ENCODE results near the gene CFL2.
"Not testable (repeated sequence)": the region's sequence is repeated elsewhere in the genome, so short reads cannot be mapped to it uniquely, and the experiment has no call there.

Gene CFL2

DNA sequence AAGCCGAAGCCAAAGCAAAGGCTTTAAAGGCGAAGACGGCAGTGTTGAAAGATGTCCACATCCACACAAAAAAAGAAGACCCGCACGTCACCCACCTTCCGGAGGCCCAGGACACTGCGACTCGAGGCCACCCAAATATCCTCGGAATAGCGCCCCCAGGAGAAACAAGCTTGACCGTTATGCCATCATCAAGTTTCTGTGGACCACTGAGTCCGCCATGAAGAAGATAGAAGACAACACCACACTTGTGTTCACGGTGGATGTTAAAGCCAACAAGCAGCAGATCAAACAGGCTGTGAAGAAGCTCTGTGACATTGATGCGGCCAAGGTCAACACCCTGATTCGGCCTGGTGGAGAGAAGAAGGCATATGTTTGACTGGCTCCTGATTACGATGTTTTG is 20.2 kb downstream of the CFL2 start:
- H3K36me3 Mint-ChIP-seq (ENCODE audit: low read depth) = not testable (repeated sequence)

DNA sequence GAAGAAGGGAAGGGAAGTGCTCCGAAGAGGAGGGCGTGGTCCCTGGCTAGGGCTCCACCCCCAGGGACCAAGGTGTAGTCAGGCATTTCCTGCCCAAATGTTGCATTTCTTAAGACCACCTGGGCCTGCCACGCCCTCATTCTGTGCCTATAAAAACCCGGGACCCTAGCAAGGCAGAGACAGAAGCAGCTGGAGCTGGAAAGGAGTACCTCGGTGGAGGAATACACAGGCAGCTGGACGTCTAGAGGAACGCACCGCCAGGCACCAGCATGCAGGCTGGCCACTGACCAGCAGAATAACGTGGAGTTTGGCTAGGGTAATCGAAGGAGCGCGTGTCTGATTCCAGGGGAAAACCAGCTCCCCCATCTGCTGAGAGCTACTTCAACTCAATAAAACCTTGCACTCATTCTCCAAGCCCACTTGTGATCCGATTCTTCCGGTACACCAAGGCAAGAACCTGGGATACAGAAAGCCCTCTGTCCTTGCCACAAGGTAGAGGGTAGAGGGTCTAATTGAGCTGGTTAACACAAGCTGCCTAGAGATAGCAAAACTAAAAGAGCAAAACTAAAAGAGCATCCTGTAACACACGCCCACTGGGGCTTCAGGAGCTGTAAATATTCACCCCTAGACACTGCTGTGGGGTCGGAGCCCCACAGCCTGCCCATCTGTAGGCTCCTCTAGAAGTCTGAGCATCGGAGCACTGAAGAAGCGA is 21.0 kb downstream of the CFL2 start:
- Mint-ChIP-seq H3K27ac (no peak overlapping the region), H3K27me3 (ENCODE audit: low read depth) (peaks cover 9% of the 10 kb centered on the region), H3K4me1 (ENCODE audit: low read depth) (peaks cover 13% of the 10 kb centered on the region)

More for the DNA sequence above, 20.2 kb downstream of the CFL2 start:
- H3K4me1 Mint-ChIP-seq (ENCODE audit: low read depth) = peaks cover 13% of the 10 kb centered on the region
- not testable (repeated sequence) for H3K4me3 Mint-ChIP-seq; H3K27ac Mint-ChIP-seq; H3K27me3 Mint-ChIP-seq (ENCODE audit: low read depth); H3K9me3 Mint-ChIP-seq

DNA sequence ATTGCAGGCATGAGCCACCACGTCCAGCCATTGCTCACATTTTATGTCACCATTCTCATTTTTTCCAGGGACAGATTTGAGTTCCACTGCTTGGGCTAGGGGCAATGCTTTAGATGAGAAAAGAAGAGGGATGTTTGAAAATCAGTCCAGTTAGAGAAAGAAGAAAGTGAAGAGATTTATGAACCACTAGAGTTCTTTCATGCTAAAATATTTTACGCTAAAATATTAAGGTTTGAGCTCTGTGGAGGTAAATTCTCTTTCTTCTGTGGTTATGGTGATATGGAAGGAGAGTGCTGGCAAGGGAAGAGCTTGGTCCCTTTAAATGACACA is 21.5 kb downstream of the CFL2 start:
- H3K4me3 Mint-ChIP-seq = peak overlapping the region; percentile 62
- H3K36me3 Mint-ChIP-seq (ENCODE audit: low read depth) = no peaks in the 10 kb centered on the region
- peaks cover 10% of the 10 kb centered on the region for H3K27me3 Mint-ChIP-seq (ENCODE audit: low read depth)
- H3K4me1 Mint-ChIP-seq (ENCODE audit: low read depth) = peaks cover 13% of the 10 kb centered on the region
- no peaks in the 10 kb centered on the region for H3K9me3 Mint-ChIP-seq
- H3K27ac Mint-ChIP-seq = no peak overlapping the region

More for the DNA sequence above, 21.0 kb downstream of the CFL2 start:
- Mint-ChIP-seq H3K4me3 (peak overlapping the region; percentile 62), H3K9me3 (no peaks in the 10 kb centered on the region), H3K36me3 (ENCODE audit: low read depth) (no peaks in the 10 kb centered on the region)

DNA sequence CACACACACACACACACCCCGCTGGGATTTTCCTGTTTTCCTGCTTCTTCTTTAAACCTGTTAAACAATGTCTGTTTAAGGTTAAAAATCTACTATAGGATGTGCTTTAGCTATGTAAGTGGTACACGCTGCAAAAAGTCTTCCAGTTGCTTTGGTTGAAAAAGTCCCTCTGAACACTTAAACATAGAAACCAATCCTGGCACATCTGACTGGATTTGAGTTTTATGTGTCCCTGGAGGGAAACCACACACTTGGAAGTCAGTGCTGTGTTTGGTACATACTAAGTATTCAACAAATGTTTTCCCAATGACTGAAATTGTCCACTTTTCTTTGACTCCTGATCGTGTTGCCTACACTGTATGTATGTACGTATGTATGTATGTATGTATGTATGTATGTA is 22.0 kb downstream of the CFL2 start:
- Mint-ChIP-seq H3K4me3 (no peak overlapping the region), H3K9me3 (no peaks in the 10 kb centered on the region), H3K36me3 (ENCODE audit: low read depth) (no peaks in the 10 kb centered on the region), H3K4me1 (ENCODE audit: low read depth) (peaks cover 13% of the 10 kb centered on the region), H3K27ac (no peak overlapping the region), H3K27me3 (ENCODE audit: low read depth) (peaks cover 13% of the 10 kb centered on the region)

DNA sequence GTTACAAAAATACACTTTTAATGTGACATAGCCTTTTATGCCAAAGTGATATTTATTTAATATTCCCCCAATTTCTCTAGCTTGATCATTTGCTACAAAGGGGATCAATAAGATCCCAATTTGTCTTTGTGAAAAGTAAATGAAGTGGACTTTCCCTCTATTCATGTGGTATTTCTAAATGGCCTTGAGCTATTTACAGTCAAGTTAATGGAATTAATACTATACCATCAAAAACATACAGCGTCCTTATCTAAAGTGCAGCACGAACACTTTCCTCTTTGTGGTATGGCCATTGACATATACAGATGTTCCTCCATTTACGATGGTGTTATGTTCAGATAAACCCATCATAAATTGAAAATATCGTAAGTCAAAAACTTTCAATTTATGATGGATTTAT is 23.2 kb downstream of the CFL2 start:
- H3K27me3 Mint-ChIP-seq (ENCODE audit: low read depth) = peaks cover 14% of the 10 kb centered on the region
- H3K36me3 Mint-ChIP-seq (ENCODE audit: low read depth) = no peaks in the 10 kb centered on the region
- H3K4me3 Mint-ChIP-seq = no peak overlapping the region
- no peak overlapping the region for H3K27ac Mint-ChIP-seq
- H3K4me1 Mint-ChIP-seq (ENCODE audit: low read depth) = peaks cover 13% of the 10 kb centered on the region
- H3K9me3 Mint-ChIP-seq = no peaks in the 10 kb centered on the region

DNA sequence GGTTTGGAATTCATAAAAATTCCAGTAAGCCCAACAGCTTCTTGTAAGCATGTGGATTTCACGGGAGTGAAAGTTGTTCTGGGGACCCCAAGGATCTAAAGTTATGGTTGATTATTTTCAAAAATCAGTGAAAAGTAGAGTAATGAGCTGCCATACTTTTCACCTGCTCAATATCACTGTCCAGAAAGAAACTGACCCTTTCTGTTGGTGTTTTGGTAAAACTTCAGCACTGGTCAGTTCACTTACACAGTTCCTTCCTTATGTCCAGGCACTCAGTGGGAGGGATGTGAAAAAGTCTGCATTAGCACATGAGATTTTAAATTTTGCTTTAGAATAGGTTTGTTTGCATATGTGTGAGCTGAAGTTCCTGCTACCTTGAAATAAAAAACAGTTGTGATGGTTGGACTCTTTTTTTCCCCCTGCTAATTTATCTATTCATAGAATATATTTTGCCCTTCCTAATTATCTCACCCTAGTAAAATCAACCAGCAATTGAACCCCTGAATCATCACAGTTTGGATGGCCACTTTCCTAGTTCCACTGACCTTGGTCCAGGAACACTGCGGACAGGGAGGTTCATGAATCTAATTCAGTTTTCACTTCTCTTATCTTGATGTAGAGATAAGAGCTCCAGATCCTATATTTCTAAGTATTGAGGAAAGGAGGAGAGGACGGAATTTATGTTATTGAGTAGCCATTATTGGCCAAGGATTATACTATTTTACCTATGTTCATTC is 25.8 kb downstream of the CFL2 start:
- H3K27me3 Mint-ChIP-seq (ENCODE audit: low read depth) = peaks cover 21% of the 10 kb centered on the region
- H3K27ac Mint-ChIP-seq = no peak overlapping the region
- no peak overlapping the region for H3K4me3 Mint-ChIP-seq
- H3K4me1 Mint-ChIP-seq (ENCODE audit: low read depth) = peaks cover 12% of the 10 kb centered on the region
- no peaks in the 10 kb centered on the region for H3K36me3 Mint-ChIP-seq (ENCODE audit: low read depth)
- H3K9me3 Mint-ChIP-seq = no peaks in the 10 kb centered on the region

DNA sequence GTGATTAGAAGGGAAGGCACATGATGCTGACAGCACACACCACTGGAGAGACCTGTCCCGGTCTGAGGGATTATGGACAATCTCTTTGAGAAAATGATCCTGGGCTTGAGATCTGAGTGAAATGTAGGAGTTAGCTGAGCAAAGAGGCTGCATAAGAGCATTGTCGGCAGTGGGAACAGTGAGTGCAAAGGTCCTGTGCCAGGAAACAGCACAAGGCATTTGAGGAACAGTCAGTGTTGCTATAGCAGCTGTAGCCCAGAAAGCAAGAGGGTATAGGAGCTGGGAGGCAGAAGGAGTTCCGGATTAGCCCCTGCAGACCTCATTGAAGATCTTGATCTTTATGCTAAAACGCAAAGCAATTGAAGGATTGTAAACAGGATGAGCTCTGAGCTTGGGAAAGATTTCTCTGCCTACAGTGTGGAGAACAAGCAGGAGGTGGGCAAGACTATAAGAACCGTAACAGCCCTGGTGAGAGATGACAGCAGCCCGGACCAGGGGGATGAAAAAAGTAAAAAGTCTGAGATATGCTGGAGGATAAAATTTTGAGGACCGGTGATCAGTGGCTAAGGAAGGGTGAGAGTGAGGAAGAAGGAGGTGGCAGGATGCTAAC is 28.5 kb downstream of the CFL2 start:
- Mint-ChIP-seq H3K27me3 (ENCODE audit: low read depth) (peaks cover 21% of the 10 kb centered on the region), H3K4me1 (ENCODE audit: low read depth) (peaks cover 3% of the 10 kb centered on the region), H3K4me3 (no peak overlapping the region), H3K27ac (no peak overlapping the region), H3K36me3 (ENCODE audit: low read depth) (no peaks in the 10 kb centered on the region), H3K9me3 (no peaks in the 10 kb centered on the region)

DNA sequence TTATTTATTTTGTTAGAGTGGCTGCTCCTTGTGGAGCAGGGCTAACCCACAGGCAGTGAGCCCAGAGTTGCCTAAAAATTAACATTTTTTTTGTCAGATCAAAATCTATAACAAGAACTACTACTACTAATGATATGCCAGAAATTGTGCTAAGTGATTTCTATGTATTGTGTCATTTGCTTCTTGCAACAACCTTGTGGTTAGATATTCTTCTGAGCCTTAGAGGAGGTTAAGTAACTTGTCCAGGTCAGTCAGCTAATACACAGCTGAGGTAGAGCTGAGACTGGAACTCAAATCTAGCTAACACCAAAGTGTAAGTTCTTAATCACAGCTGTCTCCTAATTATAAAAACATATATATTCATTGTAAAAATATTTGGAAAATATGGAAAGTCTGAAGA is 29.8 kb downstream of the CFL2 start:
- H3K4me3 Mint-ChIP-seq = no peak overlapping the region
- peaks cover 3% of the 10 kb centered on the region for H3K4me1 Mint-ChIP-seq (ENCODE audit: low read depth)
- no peaks in the 10 kb centered on the region for H3K36me3 Mint-ChIP-seq (ENCODE audit: low read depth)
- no peaks in the 10 kb centered on the region for H3K9me3 Mint-ChIP-seq
- peaks cover 18% of the 10 kb centered on the region for H3K27me3 Mint-ChIP-seq (ENCODE audit: low read depth)
- no peak overlapping the region for H3K27ac Mint-ChIP-seq

DNA sequence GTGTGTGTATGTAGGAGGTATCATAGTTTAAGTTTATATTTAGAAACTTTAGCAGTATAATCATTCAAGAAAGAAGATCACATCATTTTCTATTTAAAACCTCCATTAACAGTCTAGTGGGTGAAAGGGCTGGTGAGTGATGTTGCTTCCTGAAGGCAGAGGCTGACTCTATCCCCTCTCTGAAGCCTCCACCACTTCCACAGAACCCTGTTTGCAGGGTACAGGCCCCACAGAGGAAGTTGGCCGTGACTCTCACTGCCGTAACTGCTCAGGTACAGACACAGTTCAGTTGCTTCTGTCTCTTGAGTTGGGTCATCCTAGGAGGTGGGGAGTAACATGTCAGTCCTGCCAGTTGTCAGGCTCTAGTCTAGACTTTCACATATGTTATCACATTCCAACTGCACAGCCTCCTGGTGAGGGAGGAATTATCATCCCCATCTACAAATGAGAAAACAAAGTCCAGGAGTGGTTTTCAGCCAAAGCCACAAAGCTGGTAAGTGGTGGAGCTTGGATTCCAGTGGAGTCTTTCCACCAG is 31.5 kb downstream of the CFL2 start:
- Mint-ChIP-seq H3K9me3 (no peaks in the 10 kb centered on the region), H3K4me3 (no peak overlapping the region), H3K4me1 (ENCODE audit: low read depth) (peaks cover 3% of the 10 kb centered on the region), H3K27me3 (ENCODE audit: low read depth) (peaks cover 11% of the 10 kb centered on the region), H3K27ac (no peak overlapping the region), H3K36me3 (ENCODE audit: low read depth) (no peaks in the 10 kb centered on the region)

DNA sequence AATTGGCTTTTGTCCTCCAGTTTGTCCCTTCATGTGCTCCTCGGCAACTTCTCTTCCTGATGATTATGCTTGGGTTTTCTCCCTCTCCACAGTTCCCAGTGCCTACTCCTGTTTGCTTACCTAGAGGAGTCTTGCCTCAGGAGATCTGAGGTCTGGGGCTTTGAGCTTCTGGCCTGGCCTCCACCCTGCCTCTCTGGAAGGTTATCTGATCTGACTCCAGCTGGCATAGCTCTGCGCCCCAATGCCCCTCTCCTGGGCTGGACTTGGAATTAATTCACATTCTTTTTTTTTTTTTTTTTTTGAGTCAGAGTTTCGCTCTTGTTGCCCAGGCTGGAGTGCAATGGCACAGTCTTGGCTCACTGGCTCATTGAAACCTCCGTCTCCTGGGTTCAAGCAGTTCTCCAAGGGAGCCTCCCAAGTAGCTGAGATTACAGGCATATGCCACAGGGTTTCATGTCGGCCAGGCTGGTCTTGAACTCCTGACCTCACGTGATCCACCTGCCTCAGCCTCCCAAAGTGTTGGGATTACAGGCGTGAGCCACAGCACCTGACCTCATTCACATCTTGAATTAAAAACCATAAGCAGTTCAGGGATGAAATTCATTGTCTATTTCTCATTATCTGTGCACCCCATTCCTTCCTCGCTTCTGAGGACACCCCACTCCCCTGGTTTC is 33.5 kb downstream of the CFL2 start:
- peaks cover 5% of the 10 kb centered on the region for H3K27me3 Mint-ChIP-seq (ENCODE audit: low read depth)
- H3K9me3 Mint-ChIP-seq = no peaks in the 10 kb centered on the region
- H3K36me3 Mint-ChIP-seq (ENCODE audit: low read depth) = no peaks in the 10 kb centered on the region
- H3K4me1 Mint-ChIP-seq (ENCODE audit: low read depth) = peaks cover 3% of the 10 kb centered on the region
- H3K4me3 Mint-ChIP-seq = no peak overlapping the region
- no peak overlapping the region for H3K27ac Mint-ChIP-seq

DNA sequence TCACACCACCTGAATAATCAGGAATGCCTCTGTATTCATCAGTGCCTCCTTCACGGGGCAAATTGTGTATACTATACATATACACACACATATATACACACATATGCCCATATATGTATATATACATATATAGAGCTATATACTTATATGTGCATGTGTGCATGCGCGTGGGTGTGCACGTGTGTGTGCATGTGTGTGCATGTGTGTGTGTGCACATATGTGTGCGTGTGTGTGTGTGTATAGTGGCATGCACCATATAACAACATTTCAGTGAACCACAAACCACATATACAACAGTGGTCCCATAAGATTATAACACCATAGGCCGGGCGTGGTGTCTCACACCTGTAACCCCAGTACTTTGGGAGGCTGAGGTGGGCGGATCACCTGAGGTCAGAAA is 35.7 kb downstream of the CFL2 start:
- no peaks in the 10 kb centered on the region for H3K9me3 Mint-ChIP-seq
- no peaks in the 10 kb centered on the region for H3K36me3 Mint-ChIP-seq (ENCODE audit: low read depth)
- H3K27me3 Mint-ChIP-seq (ENCODE audit: low read depth) = no peaks in the 10 kb centered on the region
- no peak overlapping the region for H3K4me3 Mint-ChIP-seq
- no peak overlapping the region for H3K27ac Mint-ChIP-seq
- H3K4me1 Mint-ChIP-seq (ENCODE audit: low read depth) = peaks cover 3% of the 10 kb centered on the region

DNA sequence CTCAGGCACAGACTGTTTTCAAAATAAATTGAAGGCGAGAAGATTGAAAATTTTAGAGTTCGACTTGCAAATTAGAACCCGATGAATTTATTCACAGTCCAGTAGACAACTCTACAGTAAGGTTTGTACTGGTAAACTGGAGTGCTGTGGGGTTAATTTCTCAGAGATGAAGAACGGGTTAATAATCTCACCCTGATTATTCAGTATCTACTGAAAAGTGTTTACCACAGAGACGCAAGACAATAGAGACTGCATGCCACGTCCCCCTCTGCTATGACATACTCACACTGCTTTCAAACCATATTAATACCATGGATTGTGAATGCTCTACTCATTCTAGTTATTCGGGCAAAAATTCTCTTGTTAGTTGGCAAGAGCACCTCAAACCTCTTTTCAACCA is 36.1 kb downstream of the CFL2 start:
- Mint-ChIP-seq H3K27me3 (ENCODE audit: low read depth) (no peaks in the 10 kb centered on the region), H3K36me3 (ENCODE audit: low read depth) (no peaks in the 10 kb centered on the region), H3K4me3 (no peak overlapping the region), H3K4me1 (ENCODE audit: low read depth) (peaks cover 3% of the 10 kb centered on the region), H3K9me3 (no peaks in the 10 kb centered on the region), H3K27ac (no peak overlapping the region)

DNA sequence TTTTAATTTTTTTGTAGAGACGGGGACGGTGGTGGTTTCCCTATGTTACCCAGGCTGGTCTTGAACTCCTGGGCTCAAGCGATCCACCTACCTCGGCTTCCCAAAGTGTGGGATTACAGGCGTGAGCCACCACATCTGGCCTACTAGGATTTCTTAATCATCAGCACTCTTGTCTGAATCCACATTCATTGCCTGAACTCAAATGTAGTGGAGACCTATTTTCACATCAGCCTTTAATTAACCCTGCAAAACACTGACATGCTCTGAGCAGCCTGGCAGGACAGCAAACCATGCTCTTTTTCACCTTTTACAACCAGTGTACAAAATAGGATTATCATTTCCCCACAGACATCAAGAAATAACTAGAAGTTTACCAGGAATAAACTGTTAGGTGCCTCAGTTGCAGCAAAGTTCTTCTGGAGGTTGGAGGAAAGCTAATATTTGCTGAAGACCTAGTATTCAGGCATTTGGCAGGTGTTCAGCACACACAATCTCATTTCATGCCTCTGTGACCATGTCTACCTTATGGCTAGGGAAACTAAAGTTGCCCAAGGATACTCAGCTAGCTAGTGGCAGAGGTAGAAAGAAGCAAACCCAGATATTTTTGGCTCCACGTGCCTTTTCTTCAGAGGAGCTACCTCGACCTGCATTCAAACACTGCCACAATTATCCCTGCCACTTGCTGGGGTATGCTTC is 37.7 kb downstream of the CFL2 start:
- Mint-ChIP-seq H3K4me1 (ENCODE audit: low read depth) (no peaks in the 10 kb centered on the region), H3K27ac (no peak overlapping the region), H3K36me3 (ENCODE audit: low read depth) (no peaks in the 10 kb centered on the region)

DNA sequence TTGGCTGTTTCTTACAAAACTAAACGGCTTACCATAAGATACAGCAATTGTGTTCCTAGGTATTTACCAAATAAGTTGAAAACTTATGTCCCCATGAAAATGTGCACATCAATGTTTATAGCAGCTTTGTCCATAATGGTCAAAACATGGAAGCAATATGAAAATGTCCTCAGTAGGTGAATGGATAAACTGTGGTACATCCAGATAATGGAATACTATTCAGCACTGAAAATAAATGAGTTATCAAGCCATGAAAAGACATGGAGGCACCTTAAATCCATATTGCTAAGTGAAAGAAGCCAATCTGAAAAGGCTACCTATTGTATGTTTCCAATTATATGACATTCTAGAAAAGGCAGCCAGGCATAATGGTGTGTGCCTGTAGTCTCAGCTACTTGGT is 40.7 kb downstream of the CFL2 start:
- no peaks in the 10 kb centered on the region for H3K27me3 Mint-ChIP-seq (ENCODE audit: low read depth)
- no peaks in the 10 kb centered on the region for H3K4me1 Mint-ChIP-seq (ENCODE audit: low read depth)
- H3K9me3 Mint-ChIP-seq = no peaks in the 10 kb centered on the region
- no peak overlapping the region for H3K27ac Mint-ChIP-seq
- H3K36me3 Mint-ChIP-seq (ENCODE audit: low read depth) = no peaks in the 10 kb centered on the region
- no peak overlapping the region for H3K4me3 Mint-ChIP-seq

More for the DNA sequence above, 37.7 kb downstream of the CFL2 start:
- no peak overlapping the region for H3K4me3 Mint-ChIP-seq
- no peaks in the 10 kb centered on the region for H3K27me3 Mint-ChIP-seq (ENCODE audit: low read depth)
- no peaks in the 10 kb centered on the region for H3K9me3 Mint-ChIP-seq
